Stimulated activated CD8-positive, alpha-beta memory T cell treated with anti-CD3 and anti-CD28 coated beads, Interleukin-7, amount 100 ng/mL, for 24 hours (primary cell): ENCODE data around the gene FRMD4A.
"Not testable (repeated sequence)": the region's sequence is repeated elsewhere in the genome, so short reads cannot be mapped to it uniquely, and the experiment has no call there.

ENCODE experiments used
- DNase-seq: peaks from one replicate; pipeline ENCODE4 v3.0.0-alpha.2; 2020; ENCODE audit warnings: low read depth

Gene FRMD4A

GRCh38 chr10:14240253-14241189 is 90.2 kb downstream of the FRMD4A start:
- DNase-seq, result no peak

GRCh38 chr10:14238659-14239058 is 92.1 kb downstream of the FRMD4A start:
- not testable (repeated sequence) for DNase-seq

- no peak for DNase-seq
Measured at GRCh38 chr10:14236341-14236740, 94.4 kb downstream of the FRMD4A start.

GRCh38 chr10:14235566-14236195 is 95.0 kb downstream of the FRMD4A start:
- DNase-seq, result no peak

GRCh38 chr10:14233566-14233965 is 97.2 kb downstream of the FRMD4A start:
- DNase-seq, result no peak

GRCh38 chr10:14228798-14229197 is 101.9 kb downstream of the FRMD4A start:
- DNase-seq, result not testable (repeated sequence)

GRCh38 chr10:14225379-14225778 is 105.3 kb downstream of the FRMD4A start:
- no peak for DNase-seq

- DNase-seq, result no peak
Measured at GRCh38 chr10:14220026-14220425, 110.7 kb downstream of the FRMD4A start.

- no peak for DNase-seq
Measured at GRCh38 chr10:14219411-14219810, 111.3 kb downstream of the FRMD4A start.

- no peak for DNase-seq
Measured at GRCh38 chr10:14215641-14216040, 115.1 kb downstream of the FRMD4A start.

- not testable (repeated sequence) for DNase-seq
Measured at GRCh38 chr10:14213703-14214102, 117.0 kb downstream of the FRMD4A start.

- no peak for DNase-seq
Measured at GRCh38 chr10:14211610-14212009, 119.1 kb downstream of the FRMD4A start.

GRCh38 chr10:14208231-14208630 is 122.5 kb downstream of the FRMD4A start:
- DNase-seq, result no peak

- no peak for DNase-seq
Measured at GRCh38 chr10:14205233-14205632, 125.5 kb downstream of the FRMD4A start.

- DNase-seq, result no peak
Measured at GRCh38 chr10:14200698-14201544, 129.8 kb downstream of the FRMD4A start.

GRCh38 chr10:14199098-14199497 is 131.6 kb downstream of the FRMD4A start:
- not testable (repeated sequence) for DNase-seq

- no peak for DNase-seq
Measured at GRCh38 chr10:14198078-14198477, 132.6 kb downstream of the FRMD4A start.

GRCh38 chr10:14196113-14196512 is 134.6 kb downstream of the FRMD4A start:
- no peak for DNase-seq

GRCh38 chr10:14195433-14195832 is 135.3 kb downstream of the FRMD4A start:
- no peak for DNase-seq

GRCh38 chr10:14192746-14193145 is 138.0 kb downstream of the FRMD4A start:
- no peak for DNase-seq

GRCh38 chr10:14191871-14192270 is 138.9 kb downstream of the FRMD4A start:
- DNase-seq, result no peak

- DNase-seq, result no peak
Measured at GRCh38 chr10:14191407-14191806, 139.3 kb downstream of the FRMD4A start.
